ENCODE data around the gene CDC42BPB.
"Not testable (repeated sequence)": the region's sequence is repeated elsewhere in the genome, so short reads cannot be mapped to it uniquely, and the experiment has no call there.

The CDC42BPB gene

GRCh38 chr14:103071544-103072251 is 14.3 kb upstream of the CDC42BPB start:
- DNase-seq: no peak

- no peak for DNase-seq
Measured at GRCh38 chr14:103070971-103071542, 13.7 kb upstream of the CDC42BPB start.

GRCh38 chr14:103070263-103070885 is 13.0 kb upstream of the CDC42BPB start:
- no peak for DNase-seq

- DNase-seq: no peak
Measured at GRCh38 chr14:103068351-103069073, 11.2 kb upstream of the CDC42BPB start.

GRCh38 chr14:103067231-103067954 is 10.0 kb upstream of the CDC42BPB start:
- DNase-seq: no peak

- no peak for DNase-seq
Measured at GRCh38 chr14:103066399-103066798, 9.1 kb upstream of the CDC42BPB start.

GRCh38 chr14:103065861-103066260 is 8.5 kb upstream of the CDC42BPB start:
- DNase-seq: no peak

GRCh38 chr14:103064978-103065377 is 7.6 kb upstream of the CDC42BPB start:
- DNase-seq: no peak

GRCh38 chr14:103064436-103064835 is 7.1 kb upstream of the CDC42BPB start:
- no peak for DNase-seq

- DNase-seq: no peak
Measured at GRCh38 chr14:103061482-103061976, 4.2 kb upstream of the CDC42BPB start.

GRCh38 chr14:103059556-103059955 is 2.2 kb upstream of the CDC42BPB start:
- no peak for DNase-seq

GRCh38 chr14:103058164-103059055 is 1.1 kb upstream of the CDC42BPB start:
- no peak for DNase-seq

GRCh38 chr14:103057028-103057371 is 349 bp downstream of the CDC42BPB start:
- DNase-seq: no peak

GRCh38 chr14:103056322-103057027 is 874 bp downstream of the CDC42BPB start:
- no peak for DNase-seq

- no peak for DNase-seq
Measured at GRCh38 chr14:103055695-103056094, 1.7 kb downstream of the CDC42BPB start.

GRCh38 chr14:103052407-103052806 is 4.9 kb downstream of the CDC42BPB start:
- no peak for DNase-seq

GRCh38 chr14:103050935-103051334 is 6.4 kb downstream of the CDC42BPB start:
- DNase-seq: no peak

GRCh38 chr14:103047453-103047852 is 9.9 kb downstream of the CDC42BPB start:
- DNase-seq: not testable (repeated sequence)

GRCh38 chr14:103045371-103045869 is 11.9 kb downstream of the CDC42BPB start:
- no peak for DNase-seq

GRCh38 chr14:103043257-103044015 is 13.9 kb downstream of the CDC42BPB start:
- DNase-seq: no peak
